IMR-90 (cell line): ENCODE measurements around the gene SLC35F1. TPM values are rescaled to one million over a fixed set of nuclear protein-coding genes. Genes with fewer than 3 reads are reported as not detected.

Experiments used
- ATAC-seq: fragments of 200-7000 bp; cut with Tn5 transposase; 2 replicates; pipeline ENCODE4 v1.9.1; 2020; ENCODE audit warnings: low read depth, mild to moderate bottlenecking, moderate library complexity
- BruUV-seq: library from RNA; stranded (reverse); fragments of 400-500 nt; replicated peaks from 2 replicates; lab custom pipeline; 2021; lab: Mats Ljungman, UMichigan
- CTCF ChIA-PET: fragments of 300-600 bp; formaldehyde crosslinking; extraction: SDS; loops from one replicate; lab custom pipeline; 2021; ENCODE audit warnings: antibody characterized with exemption; lab: Yijun Ruan, JAX
- POLR2A ChIA-PET: fragments of 300-600 bp; sonication (Branson Sonifier 250); formaldehyde crosslinking; loops from one replicate; lab custom pipeline; 2022; ENCODE audit warnings: antibody characterized with exemption; ENCODE audit not compliant: unreplicated experiment; lab: Charles Lee
- DNase-seq: peaks from one replicate; pipeline ENCODE4 v3.0.0; 2013
- H2AFZ ChIP-seq: replicated peaks from 2 replicates; pipeline ENCODE3; 2013; ENCODE audit warnings: low read length, mild to moderate bottlenecking; ENCODE audit not compliant: poor library complexity
- H2AK5ac ChIP-seq: 2 replicates; pipeline ENCODE4 v1.6.1; 2013; ENCODE audit warnings: low read depth, low read length, inconsistent platforms
- H2AK9ac ChIP-seq: replicated peaks from 2 replicates; pipeline ENCODE3; 2013; ENCODE audit warnings: mild to moderate bottlenecking, low read depth, low read length, moderate library complexity; ENCODE audit not compliant: poor library complexity
- H2BK120ac ChIP-seq: 2 replicates; pipeline ENCODE4 v1.6.1; 2013; ENCODE audit warnings: low read depth, low read length, inconsistent platforms
- H2BK15ac ChIP-seq: 3 replicates; pipeline ENCODE4 v1.6.1; 2013; ENCODE audit warnings: low read depth, low read length, inconsistent platforms
- H2BK20ac ChIP-seq: 2 replicates; pipeline ENCODE4 v1.6.1; 2013; ENCODE audit warnings: low read depth, mild to moderate bottlenecking, inconsistent platforms, low read length, moderate library complexity
- H2BK5ac ChIP-seq: 2 replicates; pipeline ENCODE4 v1.6.1; 2013; ENCODE audit warnings: mild to moderate bottlenecking, low read depth, low read length, inconsistent platforms; ENCODE audit not compliant: poor library complexity, severe bottlenecking
- H3K14ac ChIP-seq: replicated peaks from 2 replicates; pipeline ENCODE4 v1.6.1; 2013; ENCODE audit warnings: low read depth, low read length, inconsistent platforms
- H3K18ac ChIP-seq: 2 replicates; pipeline ENCODE4 v1.6.1; 2013; ENCODE audit warnings: low read depth, low read length, control low read depth
- H3K23ac ChIP-seq: 2 replicates; pipeline ENCODE4 v1.6.1; 2013; ENCODE audit warnings: low read depth, low read length, inconsistent platforms
- H3K27ac ChIP-seq: 2 replicates; pipeline ENCODE4 v1.5.1; 2013; ENCODE audit warnings: mild to moderate bottlenecking, control low read depth, low read length; ENCODE audit not compliant: insufficient read depth
- H3K27me3 ChIP-seq: 2 replicates; pipeline ENCODE4 v1.6.1; 2013; ENCODE audit warnings: low read length; ENCODE audit not compliant: control insufficient read depth, insufficient read depth
- H3K36me3 ChIP-seq: 2 replicates; pipeline ENCODE4 v1.6.1; 2013; ENCODE audit warnings: low read length, mixed read lengths; ENCODE audit not compliant: control insufficient read depth, insufficient read depth
- H3K4ac ChIP-seq: 2 replicates; pipeline ENCODE4 v1.6.1; 2013; ENCODE audit warnings: low read depth, low read length, inconsistent platforms
- H3K4me1 ChIP-seq: 2 replicates; pipeline ENCODE4 v1.6.1; 2013; ENCODE audit warnings: low read length, mixed read lengths; ENCODE audit not compliant: control insufficient read depth, insufficient read depth
- H3K4me2 ChIP-seq: 2 replicates; pipeline ENCODE4 v1.6.1; 2013; ENCODE audit warnings: low read depth, mild to moderate bottlenecking, control low read depth, low read length, moderate library complexity
- H3K4me3 ChIP-seq: 2 replicates; pipeline ENCODE4 v1.5.1; 2013; ENCODE audit warnings: low read depth, mild to moderate bottlenecking, control low read depth, low read length, moderate library complexity; ENCODE audit not compliant: insufficient read depth
- H3K56ac ChIP-seq: 2 replicates; pipeline ENCODE4 v1.6.1; 2013; ENCODE audit warnings: low read length, inconsistent platforms; ENCODE audit not compliant: insufficient read depth; ENCODE audit errors: extremely low read depth
- H3K79me1 ChIP-seq, 2 experiments: 2 replicates each; pipeline ENCODE4 v1.6.1; 2013; ENCODE audit warnings: low read length in 2 of 2, inconsistent platforms in 1 of 2, low read depth in 1 of 2
- H3K9ac ChIP-seq: 2 replicates; pipeline ENCODE4 v1.6.1; 2013; ENCODE audit warnings: low read depth, low read length, control low read depth
- H3K9me1 ChIP-seq: 2 replicates; pipeline ENCODE4 v1.6.1; 2013; ENCODE audit warnings: low read length, inconsistent platforms; ENCODE audit not compliant: insufficient read depth
- H3K9me3 ChIP-seq: 2 replicates; pipeline ENCODE4 v1.6.1; 2013; ENCODE audit warnings: low read length; ENCODE audit not compliant: control insufficient read depth, insufficient read depth
- H4K20me1 ChIP-seq: 2 replicates; pipeline ENCODE4 v1.6.1; 2013; ENCODE audit warnings: low read length, inconsistent platforms; ENCODE audit not compliant: insufficient read depth
- H4K5ac ChIP-seq: 2 replicates; pipeline ENCODE4 v1.6.1; 2013; ENCODE audit warnings: mild to moderate bottlenecking, low read depth, low read length, control low read depth
- H4K8ac ChIP-seq, 2 experiments: 2 replicates each; pipeline ENCODE4 v1.6.1; 2013; ENCODE audit warnings: low read depth in 2 of 2, low read length in 2 of 2, control low read depth in 1 of 2, inconsistent platforms in 1 of 2
- H4K91ac ChIP-seq: 2 replicates; pipeline ENCODE4 v1.6.1; 2013; ENCODE audit warnings: low read depth, low read length, inconsistent platforms; ENCODE audit not compliant: insufficient read depth
- BHLHE40 ChIP-seq: fragments of 150-350 bp; IDR thresholded peaks from 2 replicates; pipeline ENCODE4 v1.6.1; 2016; ENCODE audit warnings: mild to moderate bottlenecking, low read depth, low read length
- CEBPB ChIP-seq: IDR thresholded peaks from 2 replicates; pipeline ENCODE4 v1.6.1; 2012; ENCODE audit warnings: low read depth, low read length, improper control_type of control experiment
- MAFK ChIP-seq: IDR thresholded peaks from 2 replicates; pipeline ENCODE4 v1.6.1; 2012; ENCODE audit warnings: low read depth, low read length, improper control_type of control experiment
- MAZ ChIP-seq: IDR thresholded peaks from 2 replicates; pipeline ENCODE4 v1.6.1; 2012; ENCODE audit warnings: low read depth, mild to moderate bottlenecking, low read length, improper control_type of control experiment, moderate library complexity, borderline replicate concordance
- MXI1 ChIP-seq: IDR thresholded peaks from 2 replicates; pipeline ENCODE4 v1.6.1; 2012; ENCODE audit warnings: low read depth, mild to moderate bottlenecking, low read length, moderate library complexity, borderline replicate concordance
- RAD21 ChIP-seq: IDR thresholded peaks from 2 replicates; pipeline ENCODE4 v1.6.1; 2012; ENCODE audit warnings: low read length, improper control_type of control experiment
- RCOR1 ChIP-seq: IDR thresholded peaks from 2 replicates; pipeline ENCODE4 v1.6.1; 2012; ENCODE audit warnings: mild to moderate bottlenecking, low read length, improper control_type of control experiment; ENCODE audit not compliant: insufficient replicate concordance
- SMC3 ChIP-seq: fragments of 150-350 bp; IDR thresholded peaks from 2 replicates; pipeline ENCODE4 v1.6.1; 2016; ENCODE audit warnings: low read depth, mild to moderate bottlenecking, antibody characterized with exemption, low read length, moderate library complexity
- WGBS, 2 experiments: methylation state at CpG; one replicate each; pipeline versions ENCODE4 v1.1.5 to v1.1.7; 2013; ENCODE audit warnings: missing lambda C conversion rate in 2 of 2; ENCODE audit not compliant: insufficient read length in 1 of 2; ENCODE audit errors: extremely low coverage in 2 of 2; 5-methylcytosine and 5-hydroxymethylcytosine counted together
- dilution Hi-C: fragments of 300-500 bp; cut with HindIII; formaldehyde crosslinking; loops from one replicate; pipeline ENCODE4 v1.14.3; 2018; ENCODE audit warnings: low sequenced_read_pairs; ENCODE audit not compliant: unreplicated experiment
- in situ Hi-C: fragments of 300-500 bp; cut with MboI; formaldehyde crosslinking; loops from 3 replicates; pipeline ENCODE4 v1.14.3; 2019; ENCODE audit warnings: low sequenced_read_pairs, inconsistent platforms, mixed read lengths
- intact Hi-C: fragments of 100-400 bp; cut with micrococcal nuclease; formaldehyde crosslinking; loops from 2 replicates; pipeline ENCODE4 v1.10.0; 2022
- polyA plus RNA-seq, 3 experiments: library from polyadenylated mRNA; depleted of rRNA; stranded (reverse); fragments of >200 nt; gene quantifications; 2 replicates each; pipeline ENCODE4 v1.2.3, GENCODE V29; 2012; ENCODE audit warnings: low replicate concordance in 1 of 3
- total RNA-seq: library from RNA; depleted of rRNA; stranded (reverse); fragments of >200 nt; gene quantifications from 2 replicates; pipeline ENCODE4 v1.2.3, GENCODE V29; 2012
- TF ChIP-seq, protein P1 (sequence below): fragments of 150-350 bp; IDR thresholded peaks from 2 replicates; pipeline ENCODE4 v1.6.1; 2017; ENCODE audit warnings: mild to moderate bottlenecking, antibody characterized with exemption, low read length, low read depth
- TF ChIP-seq, protein P2 (sequence below): conservative IDR thresholded peaks from 2 replicates; pipeline ENCODE4 v1.5.1; 2012; ENCODE audit warnings: mild to moderate bottlenecking, low read depth, low read length, improper control_type of control experiment
- TF ChIP-seq, protein P3 (sequence below): fragments of 150-350 bp; IDR thresholded peaks from 2 replicates; pipeline ENCODE4 v1.6.1; 2016; ENCODE audit warnings: low read depth, mild to moderate bottlenecking, low read length, moderate library complexity, borderline replicate concordance

SLC35F1 gene
- total and polyA plus RNA-seq, 2 of the 4 experiments (the other 2 are of a cell fraction) = not detected

DNA sequence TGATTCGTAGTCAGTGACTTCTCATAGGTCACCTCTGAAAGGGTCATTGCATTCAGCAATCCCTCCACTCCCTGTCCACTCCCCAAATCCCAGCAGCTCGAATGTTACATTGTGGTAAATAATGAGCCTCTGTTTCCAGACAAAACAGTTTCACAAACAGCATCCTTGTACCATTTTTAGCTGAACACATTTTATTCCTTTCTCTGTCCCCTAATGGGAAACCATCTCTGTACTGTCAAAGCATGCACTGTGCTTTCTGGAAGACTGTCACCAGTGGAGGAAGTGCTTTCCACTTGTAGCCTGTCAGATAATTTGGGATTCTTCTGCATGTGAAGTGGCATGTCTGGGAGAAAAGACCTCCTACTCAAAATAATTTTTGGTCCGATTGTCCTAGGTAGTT lies 82.0 kb downstream of the SLC35F1 start:
- no peak overlapping the region for H3K23ac ChIP-seq
- dilution Hi-C loops = no loop called here
- H3K9me3 ChIP-seq = no peaks in the 10 kb centered on the region
- H3K56ac ChIP-seq = no peak overlapping the region
- H3K18ac ChIP-seq = no peak overlapping the region
- no TSS peak for BruUV-seq
- intact Hi-C loops = no loop called here
- no peak overlapping the region for H3K4ac ChIP-seq
- H3K79me1 ChIP-seq = no peaks in the 10 kb centered on the region
- no peaks in the 10 kb centered on the region for H3K27me3 ChIP-seq
- CTCF ChIA-PET = interaction anchor here (1.0 kb wide), 1 partner anchor 13 kb away, joined by 3 read pairs; no protein-coding TSS in a partner anchor
- H2AK5ac ChIP-seq = no peak overlapping the region
- H4K91ac ChIP-seq = no peak overlapping the region
- no peak overlapping the region for H3K9ac ChIP-seq
- no peak overlapping the region for H3K14ac ChIP-seq
- no peak overlapping the region for H4K5ac ChIP-seq
- no peak overlapping the region for H2BK15ac ChIP-seq
- no peak overlapping the region for H2AFZ ChIP-seq
- H4K20me1 ChIP-seq = no peaks in the 10 kb centered on the region
- no peak overlapping the region for H2BK5ac ChIP-seq
- no peaks in the 10 kb centered on the region for H3K4me1 ChIP-seq
- DNase-seq = no peak
- H2BK120ac ChIP-seq = no peak overlapping the region
- TF ChIP-seq, protein P1, sequence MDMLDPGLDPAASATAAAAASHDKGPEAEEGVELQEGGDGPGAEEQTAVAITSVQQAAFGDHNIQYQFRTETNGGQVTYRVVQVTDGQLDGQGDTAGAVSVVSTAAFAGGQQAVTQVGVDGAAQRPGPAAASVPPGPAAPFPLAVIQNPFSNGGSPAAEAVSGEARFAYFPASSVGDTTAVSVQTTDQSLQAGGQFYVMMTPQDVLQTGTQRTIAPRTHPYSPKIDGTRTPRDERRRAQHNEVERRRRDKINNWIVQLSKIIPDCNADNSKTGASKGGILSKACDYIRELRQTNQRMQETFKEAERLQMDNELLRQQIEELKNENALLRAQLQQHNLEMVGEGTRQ = no peak
- TF ChIP-seq BHLHE40 = no peak
- no peak for TF ChIP-seq MXI1
- TF ChIP-seq SMC3 = no peak
- no peak for TF ChIP-seq RAD21
- TF ChIP-seq MAFK = no peak
- TF ChIP-seq CEBPB = no peak
- no peak for TF ChIP-seq RCOR1
- TF ChIP-seq, protein P2, sequence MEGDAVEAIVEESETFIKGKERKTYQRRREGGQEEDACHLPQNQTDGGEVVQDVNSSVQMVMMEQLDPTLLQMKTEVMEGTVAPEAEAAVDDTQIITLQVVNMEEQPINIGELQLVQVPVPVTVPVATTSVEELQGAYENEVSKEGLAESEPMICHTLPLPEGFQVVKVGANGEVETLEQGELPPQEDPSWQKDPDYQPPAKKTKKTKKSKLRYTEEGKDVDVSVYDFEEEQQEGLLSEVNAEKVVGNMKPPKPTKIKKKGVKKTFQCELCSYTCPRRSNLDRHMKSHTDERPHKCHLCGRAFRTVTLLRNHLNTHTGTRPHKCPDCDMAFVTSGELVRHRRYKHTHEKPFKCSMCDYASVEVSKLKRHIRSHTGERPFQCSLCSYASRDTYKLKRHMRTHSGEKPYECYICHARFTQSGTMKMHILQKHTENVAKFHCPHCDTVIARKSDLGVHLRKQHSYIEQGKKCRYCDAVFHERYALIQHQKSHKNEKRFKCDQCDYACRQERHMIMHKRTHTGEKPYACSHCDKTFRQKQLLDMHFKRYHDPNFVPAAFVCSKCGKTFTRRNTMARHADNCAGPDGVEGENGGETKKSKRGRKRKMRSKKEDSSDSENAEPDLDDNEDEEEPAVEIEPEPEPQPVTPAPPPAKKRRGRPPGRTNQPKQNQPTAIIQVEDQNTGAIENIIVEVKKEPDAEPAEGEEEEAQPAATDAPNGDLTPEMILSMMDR = no peak
- TF ChIP-seq MAZ = no peak
- TF ChIP-seq, protein P3, sequence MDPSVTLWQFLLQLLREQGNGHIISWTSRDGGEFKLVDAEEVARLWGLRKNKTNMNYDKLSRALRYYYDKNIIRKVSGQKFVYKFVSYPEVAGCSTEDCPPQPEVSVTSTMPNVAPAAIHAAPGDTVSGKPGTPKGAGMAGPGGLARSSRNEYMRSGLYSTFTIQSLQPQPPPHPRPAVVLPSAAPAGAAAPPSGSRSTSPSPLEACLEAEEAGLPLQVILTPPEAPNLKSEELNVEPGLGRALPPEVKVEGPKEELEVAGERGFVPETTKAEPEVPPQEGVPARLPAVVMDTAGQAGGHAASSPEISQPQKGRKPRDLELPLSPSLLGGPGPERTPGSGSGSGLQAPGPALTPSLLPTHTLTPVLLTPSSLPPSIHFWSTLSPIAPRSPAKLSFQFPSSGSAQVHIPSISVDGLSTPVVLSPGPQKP = no peak
- ATAC-seq = no peak
- H2BK20ac ChIP-seq = no peak overlapping the region
- no peaks in the 10 kb centered on the region for H3K9me1 ChIP-seq
- no peak overlapping the region for H3K4me3 ChIP-seq
- in situ Hi-C loops = no loop called here
- H3K36me3 ChIP-seq = no peaks in the 10 kb centered on the region
- no peak overlapping the region for H2AK9ac ChIP-seq
- no peak overlapping the region for H4K8ac ChIP-seq
- no peak overlapping the region for H3K4me2 ChIP-seq
- no peak overlapping the region for H3K27ac ChIP-seq
- WGBS, 2 experiments = no CpG with 5 or more reads among the region's 3 CpGs
- POLR2A ChIA-PET = no interaction called here
